Smooth muscle cell (in vitro differentiated cells): ENCODE data around the gene ARL4D. TPM values are rescaled to one million over a fixed set of nuclear protein-coding genes. Genes with fewer than 3 reads are reported as not detected.
"Not testable (repeated sequence)": the region's sequence is repeated elsewhere in the genome, so short reads cannot be mapped to it uniquely, and the experiment has no call there.

ENCODE experiments used
- DNase-seq: peaks from one replicate; lab custom pipeline; 2025; ENCODE audit not compliant: unreplicated experiment; lab: John Stamatoyannopoulos, UW
- H2AFZ ChIP-seq: fragments of 200-600 bp; sonication (generic); 2 replicates; pipeline ENCODE4 v1.6.0; 2016; ENCODE audit warnings: antibody characterized with exemption, low read depth, mild to moderate bottlenecking
- H3F3A ChIP-seq: fragments of 200-600 bp; sonication (generic); 2 replicates; pipeline ENCODE4 v1.6.0; 2017; ENCODE audit warnings: antibody characterized with exemption, low read depth
- H3K27ac ChIP-seq: fragments of 200-600 bp; sonication (generic); 2 replicates; pipeline ENCODE4 v1.5.1; 2016; ENCODE audit warnings: low read depth, mild to moderate bottlenecking
- H3K27me3 ChIP-seq: fragments of 200-600 bp; sonication (generic); 2 replicates; pipeline ENCODE4 v1.6.1; 2016; ENCODE audit warnings: low read depth, mild to moderate bottlenecking
- H3K36me3 ChIP-seq: fragments of 200-600 bp; sonication (generic); 2 replicates; pipeline ENCODE4 v1.5.1; 2016; ENCODE audit warnings: low read depth
- H3K4me1 ChIP-seq: fragments of 200-600 bp; sonication (generic); 2 replicates; pipeline ENCODE4 v1.5.1; 2016; ENCODE audit warnings: low read depth
- H3K4me2 ChIP-seq: fragments of 200-600 bp; sonication (generic); 2 replicates; pipeline ENCODE4 v1.6.0; 2016; ENCODE audit warnings: mild to moderate bottlenecking
- H3K4me3 ChIP-seq: fragments of 200-600 bp; sonication (generic); 2 replicates; pipeline ENCODE4 v1.5.1; 2016; ENCODE audit warnings: mild to moderate bottlenecking
- H3K79me2 ChIP-seq: fragments of 200-600 bp; sonication (generic); 2 replicates; pipeline ENCODE4 v1.6.0; 2016; ENCODE audit warnings: low read depth, mild to moderate bottlenecking
- H3K9ac ChIP-seq: fragments of 200-600 bp; sonication (generic); 2 replicates; pipeline ENCODE4 v1.6.0; 2016; ENCODE audit warnings: low read depth
- H3K9me3 ChIP-seq: fragments of 200-600 bp; sonication (generic); replicated peaks from 2 replicates; pipeline ENCODE4 v1.5.1; 2016; ENCODE audit warnings: low read depth
- H4K20me1 ChIP-seq: fragments of 200-600 bp; sonication (generic); 2 replicates; pipeline ENCODE4 v1.6.0; 2016; ENCODE audit warnings: low read depth
- WGBS: methylation state at CpG from one replicate; pipeline ENCODE4 v1.1.7; 2016; ENCODE audit warnings: low lambda C conversion rate; 5-methylcytosine and 5-hydroxymethylcytosine counted together
- polyA plus RNA-seq: library from polyadenylated mRNA; unstranded; fragments of >200 nt; fragmentation: Nextera tagmentation; extraction: Ambion mirVana; gene quantifications from 2 replicates; pipeline ENCODE4 v1.2.1, GENCODE V29; 2016
- total RNA-seq: library from RNA; depleted of rRNA; stranded (reverse); fragments of >200 nt; gene quantifications from 2 replicates; pipeline ENCODE4 v1.2.3, GENCODE V29; 2014
- TF ChIP-seq, protein P1 (sequence below): fragments of 200-600 bp; sonication (generic); IDR thresholded peaks from 2 replicates; pipeline ENCODE4 v1.5.1; 2017; ENCODE audit warnings: borderline replicate concordance, mild to moderate bottlenecking, antibody characterized with exemption; ENCODE audit not compliant: insufficient read depth, poor library complexity, severe bottlenecking

ARL4D gene
- total and polyA plus RNA-seq, 2 experiments from 2014 or later = 9.9 to 25.9 TPM

DNA sequence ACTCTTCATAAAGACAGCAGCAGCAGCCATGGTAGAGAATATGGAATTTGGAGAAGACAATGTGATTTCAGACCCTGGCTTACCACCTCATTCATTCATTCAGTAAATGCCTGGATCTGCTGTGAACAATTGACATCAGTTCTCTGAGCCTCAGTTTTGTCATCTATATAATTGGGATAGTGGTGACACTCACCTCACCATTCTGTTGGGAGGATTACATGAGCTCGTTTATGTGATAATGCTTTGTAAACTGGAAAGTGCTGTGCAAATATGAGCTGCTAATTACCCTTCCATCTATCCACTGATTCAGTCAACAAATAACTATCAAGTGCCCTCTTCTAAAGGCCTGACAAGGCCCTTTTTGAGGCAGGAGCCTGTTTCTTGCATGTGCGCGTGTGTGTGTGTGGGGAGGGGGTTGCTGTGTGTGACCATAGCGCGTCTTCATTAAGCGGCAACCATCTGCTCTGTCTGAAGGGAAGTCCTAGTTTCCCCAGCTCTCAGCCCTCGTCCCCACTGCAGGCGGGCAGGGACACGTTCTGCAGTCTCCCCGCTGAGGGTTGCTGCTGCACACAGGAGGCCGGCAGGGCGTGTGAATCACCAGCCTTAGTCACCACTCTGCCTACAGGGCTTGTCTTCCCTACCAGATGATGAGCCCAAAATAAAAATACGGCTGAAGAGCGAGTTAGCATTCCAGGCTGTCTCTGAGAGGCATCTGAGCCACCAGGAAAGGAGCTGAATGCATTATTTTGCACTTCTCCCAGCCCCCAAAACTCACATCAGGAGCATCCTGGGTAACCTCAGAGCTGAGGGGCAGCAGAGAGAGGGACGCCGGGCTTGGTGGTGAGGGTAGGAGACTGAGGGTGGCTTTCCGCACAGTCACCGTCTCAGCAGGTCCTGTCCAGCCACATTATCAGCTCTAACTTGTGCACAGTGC, 19.9 kb downstream of the ARL4D start:
- peak overlapping the region; percentile 6 for H2AFZ ChIP-seq
- H3K9ac ChIP-seq = peak overlapping the region; percentile 46
- TF ChIP-seq, protein P1, sequence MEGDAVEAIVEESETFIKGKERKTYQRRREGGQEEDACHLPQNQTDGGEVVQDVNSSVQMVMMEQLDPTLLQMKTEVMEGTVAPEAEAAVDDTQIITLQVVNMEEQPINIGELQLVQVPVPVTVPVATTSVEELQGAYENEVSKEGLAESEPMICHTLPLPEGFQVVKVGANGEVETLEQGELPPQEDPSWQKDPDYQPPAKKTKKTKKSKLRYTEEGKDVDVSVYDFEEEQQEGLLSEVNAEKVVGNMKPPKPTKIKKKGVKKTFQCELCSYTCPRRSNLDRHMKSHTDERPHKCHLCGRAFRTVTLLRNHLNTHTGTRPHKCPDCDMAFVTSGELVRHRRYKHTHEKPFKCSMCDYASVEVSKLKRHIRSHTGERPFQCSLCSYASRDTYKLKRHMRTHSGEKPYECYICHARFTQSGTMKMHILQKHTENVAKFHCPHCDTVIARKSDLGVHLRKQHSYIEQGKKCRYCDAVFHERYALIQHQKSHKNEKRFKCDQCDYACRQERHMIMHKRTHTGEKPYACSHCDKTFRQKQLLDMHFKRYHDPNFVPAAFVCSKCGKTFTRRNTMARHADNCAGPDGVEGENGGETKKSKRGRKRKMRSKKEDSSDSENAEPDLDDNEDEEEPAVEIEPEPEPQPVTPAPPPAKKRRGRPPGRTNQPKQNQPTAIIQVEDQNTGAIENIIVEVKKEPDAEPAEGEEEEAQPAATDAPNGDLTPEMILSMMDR = no peak
- no peaks in the 10 kb centered on the region for H4K20me1 ChIP-seq
- H3F3A ChIP-seq = peaks cover 19% of the 10 kb centered on the region
- no peaks in the 10 kb centered on the region for H3K36me3 ChIP-seq
- peak; percentile 47 for DNase-seq
- peaks cover 10% of the 10 kb centered on the region for H3K4me1 ChIP-seq
- no peaks in the 10 kb centered on the region for H3K79me2 ChIP-seq
- peak overlapping the region; percentile 65 for H3K4me2 ChIP-seq
- 6% methylated on average over 18 of the region's 18 CpGs for WGBS
- no peaks in the 10 kb centered on the region for H3K9me3 ChIP-seq
- peak overlapping the region; percentile 83 for H3K27ac ChIP-seq
- no peaks in the 10 kb centered on the region for H3K27me3 ChIP-seq
- H3K4me3 ChIP-seq = no peak overlapping the region

- not testable (repeated sequence) for H3K9me3 ChIP-seq, H3K36me3 ChIP-seq, H3K79me2 ChIP-seq, H3K27me3 ChIP-seq, H4K20me1 ChIP-seq, DNase-seq, H3K4me3 ChIP-seq
- Histone ChIP-seq H2AFZ (peak overlapping the region; percentile 6), H3K9ac (peak overlapping the region; percentile 46), H3K27ac (peak overlapping the region; percentile 83), H3K4me1 (peaks cover 10% of the 10 kb centered on the region), H3F3A (peaks cover 19% of the 10 kb centered on the region), H3K4me2 (peak overlapping the region; percentile 64)
- 77% methylated on average over 17 of the region's 17 CpGs for WGBS
Observed at GRCh38 chr17:43419375-43419882, 20.6 kb downstream of the ARL4D start.

DNA sequence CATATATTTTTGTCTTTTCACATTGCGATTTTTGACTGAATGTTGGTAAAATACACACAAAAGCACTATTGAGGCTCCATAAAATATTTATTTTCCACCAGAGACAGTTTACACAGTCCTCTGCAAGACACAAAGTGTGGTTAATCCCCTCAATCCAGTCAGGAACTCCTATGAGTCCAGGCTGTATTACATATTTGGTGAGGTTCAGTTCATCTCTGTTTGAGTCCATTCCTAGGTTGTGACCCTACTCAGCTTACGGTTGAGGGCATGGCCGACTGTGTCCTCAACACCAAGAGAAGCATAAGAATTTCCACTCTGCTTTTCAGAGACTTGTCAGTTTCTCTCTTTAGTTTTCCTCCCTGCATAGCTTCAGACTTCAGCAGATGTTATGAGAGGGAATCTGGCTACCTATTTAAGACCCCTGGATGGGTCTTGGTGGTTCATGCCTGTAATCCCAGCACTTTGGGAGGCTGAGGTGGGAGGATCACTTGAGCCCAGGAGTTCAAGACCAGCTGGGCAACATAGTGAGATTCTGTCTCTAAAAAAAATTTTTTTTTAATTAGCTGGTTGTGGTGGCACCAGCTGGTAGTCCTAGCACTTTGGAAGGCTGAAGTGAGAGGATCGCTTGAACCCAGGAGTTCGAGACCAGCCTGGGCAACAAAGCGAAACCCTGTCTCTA, 25.1 kb downstream of the ARL4D start:
- WGBS = 73% methylated on average over 6 of the region's 6 CpGs
- Histone ChIP-seq H3K4me1 (no peaks in the 10 kb centered on the region), H4K20me1 (no peaks in the 10 kb centered on the region), H2AFZ (peak overlapping the region; percentile 15), H3K4me3 (no peak overlapping the region), H3K27me3 (no peaks in the 10 kb centered on the region), H3K9ac (no peak overlapping the region), H3K79me2 (no peaks in the 10 kb centered on the region), H3K4me2 (no peak overlapping the region), H3K9me3 (no peaks in the 10 kb centered on the region), H3K36me3 (no peaks in the 10 kb centered on the region), H3K27ac (no peak overlapping the region), H3F3A (peaks cover 8% of the 10 kb centered on the region)
- TF ChIP-seq, protein P1 = no peak
- DNase-seq = no peak

- H4K20me1 ChIP-seq = no peaks in the 10 kb centered on the region
- 91% methylated on average over 9 of the region's 9 CpGs for WGBS
- peaks cover 13% of the 10 kb centered on the region for H3F3A ChIP-seq
- no peaks in the 10 kb centered on the region for H3K27me3 ChIP-seq
- no peak overlapping the region for H2AFZ ChIP-seq
- no peaks in the 10 kb centered on the region for H3K9me3 ChIP-seq
- no peak overlapping the region for H3K4me2 ChIP-seq
- H3K79me2 ChIP-seq = no peaks in the 10 kb centered on the region
- no peak overlapping the region for H3K27ac ChIP-seq
- TF ChIP-seq, protein P1 = no peak
- H3K36me3 ChIP-seq = no peaks in the 10 kb centered on the region
- H3K4me3 ChIP-seq = no peak overlapping the region
- H3K9ac ChIP-seq = no peak overlapping the region
- DNase-seq = no peak
- H3K4me1 ChIP-seq = no peaks in the 10 kb centered on the region
Observed at GRCh38 chr17:43427362-43428043, 28.7 kb downstream of the ARL4D start.
